HUDEP-2 (cell line): ENCODE data around the gene SYNJ2.
"Not testable (repeated sequence)": the region's sequence is repeated elsewhere in the genome, so short reads cannot be mapped to it uniquely, and the experiment has no call there.

Experiments used
- DNase-seq, 76 experiments: peaks; one replicate each; lab custom pipeline; 2025; ENCODE audit not compliant: unreplicated experiment in 76 of 76; lab: John Stamatoyannopoulos, UW

SYNJ2 gene, protein sequence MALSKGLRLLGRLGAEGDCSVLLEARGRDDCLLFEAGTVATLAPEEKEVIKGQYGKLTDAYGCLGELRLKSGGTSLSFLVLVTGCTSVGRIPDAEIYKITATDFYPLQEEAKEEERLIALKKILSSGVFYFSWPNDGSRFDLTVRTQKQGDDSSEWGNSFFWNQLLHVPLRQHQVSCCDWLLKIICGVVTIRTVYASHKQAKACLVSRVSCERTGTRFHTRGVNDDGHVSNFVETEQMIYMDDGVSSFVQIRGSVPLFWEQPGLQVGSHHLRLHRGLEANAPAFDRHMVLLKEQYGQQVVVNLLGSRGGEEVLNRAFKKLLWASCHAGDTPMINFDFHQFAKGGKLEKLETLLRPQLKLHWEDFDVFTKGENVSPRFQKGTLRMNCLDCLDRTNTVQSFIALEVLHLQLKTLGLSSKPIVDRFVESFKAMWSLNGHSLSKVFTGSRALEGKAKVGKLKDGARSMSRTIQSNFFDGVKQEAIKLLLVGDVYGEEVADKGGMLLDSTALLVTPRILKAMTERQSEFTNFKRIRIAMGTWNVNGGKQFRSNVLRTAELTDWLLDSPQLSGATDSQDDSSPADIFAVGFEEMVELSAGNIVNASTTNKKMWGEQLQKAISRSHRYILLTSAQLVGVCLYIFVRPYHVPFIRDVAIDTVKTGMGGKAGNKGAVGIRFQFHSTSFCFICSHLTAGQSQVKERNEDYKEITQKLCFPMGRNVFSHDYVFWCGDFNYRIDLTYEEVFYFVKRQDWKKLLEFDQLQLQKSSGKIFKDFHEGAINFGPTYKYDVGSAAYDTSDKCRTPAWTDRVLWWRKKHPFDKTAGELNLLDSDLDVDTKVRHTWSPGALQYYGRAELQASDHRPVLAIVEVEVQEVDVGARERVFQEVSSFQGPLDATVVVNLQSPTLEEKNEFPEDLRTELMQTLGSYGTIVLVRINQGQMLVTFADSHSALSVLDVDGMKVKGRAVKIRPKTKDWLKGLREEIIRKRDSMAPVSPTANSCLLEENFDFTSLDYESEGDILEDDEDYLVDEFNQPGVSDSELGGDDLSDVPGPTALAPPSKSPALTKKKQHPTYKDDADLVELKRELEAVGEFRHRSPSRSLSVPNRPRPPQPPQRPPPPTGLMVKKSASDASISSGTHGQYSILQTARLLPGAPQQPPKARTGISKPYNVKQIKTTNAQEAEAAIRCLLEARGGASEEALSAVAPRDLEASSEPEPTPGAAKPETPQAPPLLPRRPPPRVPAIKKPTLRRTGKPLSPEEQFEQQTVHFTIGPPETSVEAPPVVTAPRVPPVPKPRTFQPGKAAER (N-terminal part only)

GRCh38 chr6:157981395-157982101 is at the start of gene SYNJ2:
Gene SYNJ2 (plus strand): TSS chr6:157981863. CDS start chr6:157981962, 99 bp downstream.
- DNase-seq, result peak in 53 of 76 experiments; percentile 9 to 70 (median 44)

DNA sequence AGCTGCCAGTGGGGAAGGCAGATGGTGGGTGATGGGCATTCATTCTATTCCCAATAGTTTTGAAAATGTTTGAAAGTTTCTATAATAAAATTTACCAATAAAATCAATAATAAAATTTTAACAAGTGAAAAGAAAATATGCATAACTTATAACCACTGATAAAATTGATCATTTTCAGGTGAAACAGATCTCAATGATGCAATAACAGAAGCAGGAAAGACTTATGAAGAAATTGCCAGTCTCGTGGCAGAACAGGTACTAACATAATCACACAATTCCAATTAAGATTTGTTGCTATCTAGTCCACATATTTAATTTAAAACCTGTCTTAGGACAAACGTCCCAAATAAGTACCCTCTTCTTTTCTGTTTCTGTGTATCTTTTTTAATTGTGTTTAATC is 45.9 kb upstream of the SYNJ2 start:
- DNase-seq, result no peak

- DNase-seq, result no peak
These were observed 44.3 kb upstream of the SYNJ2 start for GRCh38 chr6:157937318-157937717.

GRCh38 chr6:157937916-157938315 is 43.7 kb upstream of the SYNJ2 start:
- no peak for DNase-seq

DNA sequence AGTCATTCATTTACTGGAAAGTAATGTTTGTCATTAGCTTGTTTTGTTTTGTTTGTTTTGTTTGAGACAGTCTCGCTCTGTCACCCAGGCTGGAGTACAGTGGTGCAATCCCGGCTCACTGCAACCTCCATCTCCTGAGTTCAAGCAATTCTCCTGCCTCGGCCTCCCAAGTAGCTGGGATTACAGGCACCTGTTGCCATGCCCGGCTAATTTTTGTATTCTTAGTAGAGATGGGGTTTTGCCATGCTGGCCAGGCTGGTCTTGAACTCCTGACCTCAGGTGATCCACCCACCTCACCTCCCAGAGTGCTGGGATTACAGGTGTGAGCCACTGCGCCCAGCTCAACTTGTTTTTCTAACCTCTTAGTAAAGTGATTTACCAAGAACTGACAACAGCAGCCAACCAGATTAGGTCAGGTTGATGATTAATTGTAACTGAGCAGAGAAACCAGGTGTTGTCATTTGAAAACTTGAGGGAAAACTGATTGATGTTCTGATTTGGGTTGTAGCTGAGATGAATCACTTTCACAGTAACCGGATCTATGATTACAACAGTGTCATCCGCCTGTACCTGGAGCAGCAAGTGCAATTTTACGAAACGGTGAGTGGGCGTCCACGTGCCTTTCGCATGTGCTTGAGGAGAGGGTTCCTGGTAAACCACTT is 41.2 kb upstream of the SYNJ2 start:
- DNase-seq, result not testable (repeated sequence)

GRCh38 chr6:157941101-157941863 is 40.4 kb upstream of the SYNJ2 start:
- no peak for DNase-seq

- no peak for DNase-seq
These were observed 39.3 kb upstream of the SYNJ2 start for GRCh38 chr6:157942351-157942750.

DNA sequence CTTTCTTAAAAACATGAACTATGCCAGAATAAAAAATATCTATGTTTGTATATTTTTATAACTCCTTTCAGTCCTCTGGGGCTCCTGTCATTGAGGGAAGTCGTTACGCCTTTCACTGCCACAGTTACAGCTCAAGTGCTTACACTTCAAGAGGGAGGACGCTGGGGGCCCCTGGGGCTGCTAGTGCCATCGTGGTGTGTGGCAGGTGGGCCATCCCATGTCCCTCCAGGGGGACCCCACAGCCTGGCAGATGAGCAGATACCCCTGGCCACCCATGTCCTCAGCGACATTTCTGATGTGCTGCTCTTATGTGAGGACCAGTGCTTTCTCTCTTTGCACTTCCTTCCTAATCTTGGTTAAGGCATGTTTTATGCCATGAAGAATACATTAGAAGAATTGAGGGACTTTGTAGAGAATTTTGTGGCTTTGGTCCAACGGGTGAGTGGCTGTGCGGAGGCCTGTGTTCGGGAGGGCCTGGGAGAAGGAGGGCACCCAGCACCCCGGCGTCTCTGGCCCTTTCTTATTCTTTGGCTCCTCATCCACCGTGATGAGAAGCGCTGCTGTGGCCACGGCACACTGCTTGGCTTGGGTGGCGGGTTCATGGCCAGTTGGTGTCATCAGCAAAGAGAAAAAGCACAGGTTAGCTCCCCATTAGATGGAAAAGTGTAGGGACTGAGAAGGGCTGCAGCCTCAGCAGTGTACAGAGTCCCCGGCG is 38.3 kb upstream of the SYNJ2 start:
- no peak for DNase-seq

DNA sequence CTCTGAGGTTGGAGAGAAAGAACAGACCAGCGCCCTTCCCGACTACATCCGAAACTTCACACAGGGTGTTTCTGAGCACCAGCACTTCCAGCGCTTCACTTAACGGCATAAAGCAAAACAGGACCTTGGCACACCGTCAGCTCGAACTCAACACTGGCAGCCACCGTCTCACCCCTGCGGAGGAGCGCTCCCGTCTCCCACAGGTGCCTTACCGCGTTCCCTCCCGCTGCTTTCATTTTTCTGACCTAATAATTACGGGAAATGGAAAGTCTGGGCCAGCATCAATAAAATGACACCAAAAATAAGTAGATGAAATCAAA is 37.7 kb upstream of the SYNJ2 start:
- no peak for DNase-seq

DNA sequence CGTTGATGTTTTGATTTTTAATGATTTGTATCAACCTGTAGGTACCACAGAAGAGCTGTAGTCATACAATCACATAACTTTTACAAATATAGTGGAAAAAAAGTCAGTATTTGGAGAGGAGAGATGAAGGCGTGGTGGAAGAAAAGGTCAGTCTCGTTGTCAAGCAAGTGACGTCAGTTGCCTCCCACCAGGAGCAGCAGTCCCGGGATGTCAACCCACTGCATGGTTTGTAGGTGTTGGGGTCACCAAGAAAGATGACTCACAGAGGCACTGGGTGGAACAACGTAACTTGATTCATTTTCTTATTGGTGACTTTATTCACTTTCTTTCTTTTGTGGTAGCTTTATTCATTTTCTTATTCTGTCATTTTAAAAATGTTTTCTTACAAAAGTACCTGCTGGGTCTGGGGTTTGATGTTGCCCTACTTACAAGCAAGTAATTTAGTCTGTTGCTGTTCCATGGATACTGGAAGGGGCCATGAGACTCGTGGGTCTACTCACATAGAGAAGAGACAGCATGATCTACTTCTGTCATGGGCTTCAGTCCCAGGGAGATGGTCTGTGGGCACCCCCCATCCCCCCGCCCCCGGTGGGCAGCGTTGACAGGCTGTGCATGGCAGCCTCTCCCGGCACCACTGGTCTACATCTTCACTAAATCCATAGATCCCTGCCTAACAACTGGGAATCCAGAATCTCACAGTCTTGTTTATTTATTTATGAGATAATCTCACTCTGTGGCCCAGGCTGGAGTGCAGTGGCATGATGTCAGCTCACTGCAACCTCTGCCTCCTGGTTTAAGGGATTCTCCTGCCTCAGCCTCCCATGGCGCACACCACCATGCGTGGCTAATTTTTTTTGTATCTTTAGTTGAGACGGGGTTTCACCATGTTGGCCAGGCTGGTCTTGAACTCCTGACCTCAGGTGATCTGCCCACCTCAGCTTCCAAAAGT is 36.4 kb upstream of the SYNJ2 start:
- DNase-seq, result no peak

DNA sequence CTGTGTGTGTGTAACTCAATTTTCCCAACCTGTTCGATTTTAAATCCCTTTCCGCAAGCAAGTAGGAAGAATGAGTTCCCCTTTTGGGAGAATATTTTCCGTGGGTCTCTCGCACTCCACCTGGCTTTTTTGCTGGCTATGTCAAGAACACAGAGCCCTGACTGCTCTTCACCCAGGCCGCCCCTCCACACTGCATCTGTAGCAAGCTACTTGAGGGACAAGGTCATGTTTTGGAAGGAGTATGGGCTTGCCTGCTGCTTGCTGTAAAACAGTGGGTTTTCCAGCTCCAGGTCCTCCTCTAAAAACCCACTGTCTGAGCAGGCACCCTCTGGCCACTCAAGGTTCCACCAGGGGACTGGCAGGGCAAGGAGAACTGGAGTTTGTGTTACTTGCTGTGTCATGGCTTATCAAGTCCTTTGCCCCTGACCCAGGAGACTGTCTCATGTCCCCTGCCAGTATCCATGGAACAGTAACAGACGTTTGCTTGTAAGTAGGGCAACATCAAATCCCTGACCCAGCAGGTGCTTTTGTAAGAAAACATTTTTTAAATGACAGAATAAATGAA is 35.5 kb upstream of the SYNJ2 start:
- DNase-seq, result no peak

GRCh38 chr6:157946865-157947532 is 34.7 kb upstream of the SYNJ2 start:
- peak in 42 of 76 experiments; percentile 7 to 69 (median 34) for DNase-seq

- not testable (repeated sequence) for DNase-seq
These were observed 30.8 kb upstream of the SYNJ2 start for GRCh38 chr6:157950899-157951298.

DNA sequence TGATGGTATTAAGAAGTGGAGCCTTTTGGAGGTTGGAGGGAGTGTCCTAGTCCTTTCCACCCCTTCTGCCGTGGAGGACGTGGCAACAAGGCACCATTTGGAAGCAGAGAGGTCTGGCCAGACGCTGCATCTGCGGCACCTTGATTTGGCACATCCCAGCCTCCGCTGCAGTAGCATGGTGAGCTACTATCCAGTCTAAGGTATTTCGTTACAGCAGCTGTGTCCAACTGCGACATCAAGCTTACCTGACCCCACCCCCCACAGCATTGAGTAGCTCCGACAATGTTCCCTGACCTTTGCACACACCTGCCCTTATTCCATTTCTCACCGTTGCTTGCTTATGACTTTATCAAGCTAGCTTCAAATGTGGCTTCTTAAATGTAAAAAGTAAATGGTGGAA is 29.8 kb upstream of the SYNJ2 start:
- DNase-seq, result no peak

DNA sequence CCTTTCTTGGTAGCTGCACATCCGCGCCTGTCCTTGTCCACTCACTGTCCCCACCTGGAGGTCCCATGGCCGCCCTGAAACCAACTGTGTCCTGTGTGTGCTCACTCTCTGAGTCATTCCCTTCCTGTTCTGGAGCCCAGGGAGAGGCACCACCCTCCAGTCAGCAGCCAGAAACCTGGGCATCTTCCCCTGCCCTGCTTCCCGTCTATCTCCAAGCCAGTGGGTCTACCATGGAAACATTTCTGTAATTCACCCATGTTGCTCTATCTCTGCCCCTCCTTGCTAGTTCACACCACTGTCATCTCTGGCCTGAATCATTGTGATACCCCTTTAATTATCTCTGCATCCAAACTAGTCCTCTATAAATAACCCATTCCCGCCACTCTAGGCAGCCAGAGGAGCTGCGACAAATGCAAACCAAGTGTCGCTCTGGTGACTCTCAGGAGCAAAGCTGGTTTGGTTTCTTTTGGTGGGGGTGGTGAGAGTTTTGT is 28.8 kb upstream of the SYNJ2 start:
- no peak for DNase-seq

- DNase-seq, result no peak
These were observed 28.0 kb upstream of the SYNJ2 start for GRCh38 chr6:157953580-157954091.
